Common myeloid progenitor, CD34-positive (primary cell): ENCODE results near the gene IL18RAP.

Experiments
- CTCF ChIA-PET: fragments of 350-600 bp; sonication (Branson Sonifier 250); formaldehyde crosslinking; loops from one replicate; lab custom pipeline; 2021; ENCODE audit warnings: antibody characterized with exemption; lab: Charles Lee
- POLR2A ChIA-PET: fragments of 350-600 bp; sonication (Branson Sonifier 250); formaldehyde crosslinking; loops from one replicate; lab custom pipeline; 2021; ENCODE audit warnings: antibody characterized with exemption; lab: Charles Lee
- DNase-seq, 3 donors: peaks; one replicate each; pipeline versions ENCODE4 v3.0.0 to v3.0.0-alpha.2; 2013
- H3K27ac ChIP-seq, 2 experiments: 1 replicate in 1 of 2; 2 replicates in 1 of 2; pipeline ENCODE4 v1.7.0; 2013; ENCODE audit warnings: inconsistent platforms in 2 of 2, low read length in 2 of 2, mild to moderate bottlenecking in 2 of 2, low read depth in 1 of 2, moderate library complexity in 1 of 2; ENCODE audit not compliant: severe bottlenecking in 2 of 2, insufficient read depth in 1 of 2, poor library complexity in 1 of 2
- H3K27me3 ChIP-seq, 5 experiments: replicated peaks in 2 of 5; 1 replicate in 3 of 5; 2 replicates in 2 of 5; pipeline versions ENCODE4 v1.6.1 to v1.7.0; 2013; ENCODE audit warnings: low read length in 4 of 5, mild to moderate bottlenecking in 2 of 5, moderate library complexity in 2 of 5, inconsistent platforms in 1 of 5; ENCODE audit not compliant: insufficient read depth in 5 of 5, control insufficient read depth in 4 of 5
- H3K36me3 ChIP-seq, 4 experiments: 1 replicate in 2 of 4; 2 replicates in 2 of 4; pipeline versions ENCODE4 v1.6.1 to v1.7.0; 2013; ENCODE audit warnings: low read length in 3 of 4, control low read depth in 1 of 4, mild to moderate bottlenecking in 1 of 4; ENCODE audit not compliant: control insufficient read depth in 4 of 4, insufficient read depth in 4 of 4
- H3K4me1 ChIP-seq, 4 experiments: 1 replicate in 3 of 4; 2 replicates in 1 of 4; pipeline versions ENCODE4 v1.6.1 to v1.7.1; 2013; ENCODE audit warnings: low read length in 3 of 4, mild to moderate bottlenecking in 3 of 4, control low read depth in 1 of 4, inconsistent platforms in 1 of 4, moderate library complexity in 1 of 4; ENCODE audit not compliant: control insufficient read depth in 4 of 4, insufficient read depth in 4 of 4; ENCODE audit errors: control extremely low read depth in 1 of 4
- H3K4me3 ChIP-seq, 7 experiments: 1 replicate in 4 of 7; 2 replicates in 3 of 7; pipeline versions ENCODE4 v1.5.1 to v1.7.0; 2013; ENCODE audit warnings: mild to moderate bottlenecking in 7 of 7, low read length in 6 of 7, moderate library complexity in 6 of 7, inconsistent platforms in 2 of 7, low read depth in 2 of 7, control low read depth in 1 of 7; ENCODE audit not compliant: insufficient read depth in 4 of 7, control insufficient read depth in 1 of 7; ENCODE audit errors: extremely low read depth in 1 of 7
- H3K9me3 ChIP-seq, 5 experiments: 1 replicate in 4 of 5; 2 replicates in 1 of 5; pipeline versions ENCODE4 v1.6.1 to v1.7.1; 2013; ENCODE audit warnings: low read length in 4 of 5, mild to moderate bottlenecking in 2 of 5, inconsistent platforms in 1 of 5, low read depth in 1 of 5, moderate library complexity in 1 of 5; ENCODE audit not compliant: control insufficient read depth in 4 of 5, insufficient read depth in 2 of 5; ENCODE audit errors: control extremely low read depth in 1 of 5
- WGBS: methylation state at CpG from one replicate; pipeline ENCODE4 v1.1.5; 2013; ENCODE audit not compliant: insufficient coverage; 5-methylcytosine and 5-hydroxymethylcytosine counted together

The IL18RAP gene

DNA sequence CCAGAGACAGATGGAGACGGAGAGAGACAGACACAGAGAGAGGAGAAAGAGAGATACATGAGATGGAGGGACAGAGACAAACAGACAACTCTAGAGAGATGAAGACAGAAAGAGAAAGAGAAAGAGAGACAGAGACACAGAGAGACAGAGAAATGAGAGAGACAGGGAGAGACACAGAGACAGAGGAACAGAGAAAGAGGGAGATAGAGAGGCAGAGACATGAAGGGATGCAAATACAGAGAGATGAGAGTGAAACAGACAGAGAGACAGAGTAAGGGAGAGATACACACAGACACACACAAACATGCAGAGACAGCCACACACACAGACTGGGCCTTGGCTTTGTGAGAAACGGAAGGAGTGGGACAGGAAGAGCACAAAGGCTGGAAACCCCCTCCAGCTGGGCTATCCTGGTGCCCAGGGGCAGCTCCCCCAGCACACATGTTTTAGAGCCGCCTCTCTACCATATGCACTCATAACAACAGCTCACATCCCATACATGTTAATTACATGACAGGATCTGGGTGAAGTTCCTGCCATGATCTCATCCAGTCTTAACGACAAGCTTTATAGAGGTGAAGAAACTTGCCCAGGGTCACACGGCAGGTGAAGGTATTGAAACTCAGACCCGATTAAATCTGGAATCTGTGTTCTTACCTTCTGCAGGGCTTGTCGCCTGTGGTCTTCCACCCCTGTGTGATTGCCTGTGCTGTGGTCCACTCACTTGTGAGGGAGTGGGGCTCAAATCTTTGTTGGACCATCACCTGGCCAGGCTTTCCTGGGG is 35.0 kb upstream of the IL18RAP start:
- Histone ChIP-seq H3K4me3 (no peak overlapping the region), H3K4me1 (peaks cover 0 to 4% (median 2%) of the 10 kb centered on the region in 4 experiments), H3K27ac (no peak overlapping the region), H3K9me3 (peaks cover 0 to 18% (median 4%) of the 10 kb centered on the region in 5 experiments), H3K36me3 (peaks cover 0 to 12% (median 5%) of the 10 kb centered on the region in 4 experiments), H3K27me3 (no peaks in the 10 kb centered on the region)
- DNase-seq = no peak
- WGBS = 93% methylated on average over 6 of the region's 7 CpGs
- ChIA-PET POLR2A (no interaction called here), CTCF (no interaction called here)

DNA sequence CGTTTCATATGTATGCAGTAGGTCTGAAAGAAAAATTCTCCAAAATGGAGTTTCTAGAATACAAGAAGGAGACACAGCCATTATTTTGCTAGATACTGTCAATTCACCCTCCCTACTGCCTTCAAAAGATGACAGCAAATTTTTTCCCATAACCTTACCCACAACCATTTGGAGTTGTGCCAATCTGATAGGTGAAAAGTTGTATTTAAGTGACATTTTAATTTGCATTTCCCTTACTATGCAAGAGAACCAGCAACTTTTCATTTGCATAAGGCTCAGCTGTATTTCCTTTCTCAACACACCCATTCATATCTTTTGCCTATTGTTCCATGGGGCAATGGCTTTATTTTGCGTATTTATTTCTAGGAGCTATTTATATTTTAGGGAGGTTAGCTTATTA is 31.4 kb upstream of the IL18RAP start:
- Histone ChIP-seq H3K4me1 (peaks cover 0 to 4% (median 2%) of the 10 kb centered on the region in 4 experiments), H3K36me3 (peaks cover 0 to 3% (median 0%) of the 10 kb centered on the region in 4 experiments), H3K27ac (no peak overlapping the region), H3K4me3 (no peak overlapping the region), H3K9me3 (no peaks in the 10 kb centered on the region), H3K27me3 (no peaks in the 10 kb centered on the region)
- CTCF ChIA-PET = no interaction called here
- no CpG with 5 or more reads among the region's 2 CpGs for WGBS
- DNase-seq = peak; percentile 42 to 69 (median 63)
- POLR2A ChIA-PET = no interaction called here

GRCh38 chr2:102392096-102392495 is 30.9 kb upstream of the IL18RAP start:
- no peak overlapping the region for H3K27ac ChIP-seq
- POLR2A ChIA-PET = no interaction called here
- no peaks in the 10 kb centered on the region for H3K27me3 ChIP-seq
- CTCF ChIA-PET = no interaction called here
- H3K9me3 ChIP-seq = no peaks in the 10 kb centered on the region
- no peak overlapping the region for H3K4me3 ChIP-seq
- WGBS = no CpG with 5 or more reads among the region's 3 CpGs
- peaks cover 0 to 4% (median 3%) of the 10 kb centered on the region in 4 experiments for H3K4me1 ChIP-seq
- no peak for DNase-seq
- no peaks in the 10 kb centered on the region for H3K36me3 ChIP-seq

DNA sequence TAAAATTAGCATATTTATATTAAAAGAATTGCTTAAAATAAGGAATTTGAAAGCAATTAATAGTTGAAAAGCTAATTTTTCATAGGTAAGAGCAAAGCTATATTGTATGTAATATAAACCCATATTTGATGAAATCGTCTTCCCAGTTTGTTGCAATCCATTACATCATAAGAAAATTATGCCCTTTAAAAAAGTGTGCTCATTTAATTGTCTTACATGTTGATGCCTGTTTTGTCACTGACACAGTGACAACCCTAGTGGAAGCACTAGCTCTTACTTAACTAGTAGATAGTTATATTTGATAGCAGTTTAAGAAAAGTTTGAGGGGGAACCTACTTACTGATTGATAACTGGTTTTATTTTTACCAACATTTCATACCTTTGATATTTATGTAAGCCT is 30.0 kb upstream of the IL18RAP start:
- no peak overlapping the region for H3K27ac ChIP-seq
- ChIA-PET CTCF (no interaction called here), POLR2A (no interaction called here)
- no peaks in the 10 kb centered on the region for H3K36me3 ChIP-seq
- no peak overlapping the region for H3K4me3 ChIP-seq
- DNase-seq = no peak
- H3K4me1 ChIP-seq = peaks cover 0 to 11% (median 4%) of the 10 kb centered on the region in 4 experiments
- no CpG with 5 or more reads among the region's 1 CpG for WGBS
- no peaks in the 10 kb centered on the region for H3K9me3 ChIP-seq
- H3K27me3 ChIP-seq = no peaks in the 10 kb centered on the region

GRCh38 chr2:102396012-102396411 is 26.9 kb upstream of the IL18RAP start:
- no peaks in the 10 kb centered on the region for H3K36me3 ChIP-seq
- ChIA-PET POLR2A (no interaction called here), CTCF (interaction anchor here (2.1 kb wide), 1 partner anchor 47 kb away, joined by 4 read pairs; no protein-coding TSS in a partner anchor)

GRCh38 chr2:102397209-102397608 is 25.8 kb upstream of the IL18RAP start:
- no peak overlapping the region for H3K4me3 ChIP-seq
- ChIA-PET CTCF (interaction anchor here (2.1 kb wide), 1 partner anchor 46 kb away, joined by 4 read pairs; no protein-coding TSS in a partner anchor), POLR2A (no interaction called here)
- H3K27me3 ChIP-seq = no peaks in the 10 kb centered on the region
- no peak overlapping the region for H3K27ac ChIP-seq
- H3K36me3 ChIP-seq = no peaks in the 10 kb centered on the region
- DNase-seq = no peak
- H3K4me1 ChIP-seq = peaks cover 0 to 26% (median 0%) of the 10 kb centered on the region in 4 experiments
- H3K9me3 ChIP-seq = no peaks in the 10 kb centered on the region
- WGBS = 92% methylated on average over 6 of the region's 6 CpGs

More at GRCh38 chr2:102396012-102396411, 26.9 kb upstream of the IL18RAP start:
- peaks cover 0 to 22% (median 4%) of the 10 kb centered on the region in 4 experiments for H3K4me1 ChIP-seq
- no peak overlapping the region for H3K4me3 ChIP-seq
- H3K27me3 ChIP-seq = no peaks in the 10 kb centered on the region
- no peak overlapping the region for H3K27ac ChIP-seq
- WGBS = no CpG with 5 or more reads among the region's 2 CpGs
- no peaks in the 10 kb centered on the region for H3K9me3 ChIP-seq
- DNase-seq = no peak

- POLR2A ChIA-PET = no interaction called here
- no peaks in the 10 kb centered on the region for H3K27me3 ChIP-seq
- H3K9me3 ChIP-seq = no peaks in the 10 kb centered on the region
- CTCF ChIA-PET = interaction anchor here (1.2 to 1.3 kb wide), 2 partner anchors 34 to 41 kb away, joined by 3 to 4 read pairs; no protein-coding TSS in a partner anchor
- 89% methylated on average over 7 of the region's 7 CpGs for WGBS
- no peak overlapping the region for H3K27ac ChIP-seq
- no peaks in the 10 kb centered on the region for H3K36me3 ChIP-seq
- H3K4me3 ChIP-seq = no peak overlapping the region
- H3K4me1 ChIP-seq = peaks cover 0 to 26% (median 0%) of the 10 kb centered on the region in 4 experiments
- no peak for DNase-seq
These were observed 23.3 kb upstream of the IL18RAP start for GRCh38 chr2:102399499-102400141.
